ENCODE results near the gene MYO10. TPM values are rescaled to one million over a fixed set of nuclear protein-coding genes. Genes with fewer than 3 reads are reported as not detected.
A peak's percentile ranks its signal among the peaks of the same experiment; 100 is the strongest.

The MYO10 gene
- total and polyA plus RNA-seq, 2 donors (not counting 3 experiments of a cell fraction or from before 2014, with no cell fraction given), result 36.0 to 148 TPM

DNA sequence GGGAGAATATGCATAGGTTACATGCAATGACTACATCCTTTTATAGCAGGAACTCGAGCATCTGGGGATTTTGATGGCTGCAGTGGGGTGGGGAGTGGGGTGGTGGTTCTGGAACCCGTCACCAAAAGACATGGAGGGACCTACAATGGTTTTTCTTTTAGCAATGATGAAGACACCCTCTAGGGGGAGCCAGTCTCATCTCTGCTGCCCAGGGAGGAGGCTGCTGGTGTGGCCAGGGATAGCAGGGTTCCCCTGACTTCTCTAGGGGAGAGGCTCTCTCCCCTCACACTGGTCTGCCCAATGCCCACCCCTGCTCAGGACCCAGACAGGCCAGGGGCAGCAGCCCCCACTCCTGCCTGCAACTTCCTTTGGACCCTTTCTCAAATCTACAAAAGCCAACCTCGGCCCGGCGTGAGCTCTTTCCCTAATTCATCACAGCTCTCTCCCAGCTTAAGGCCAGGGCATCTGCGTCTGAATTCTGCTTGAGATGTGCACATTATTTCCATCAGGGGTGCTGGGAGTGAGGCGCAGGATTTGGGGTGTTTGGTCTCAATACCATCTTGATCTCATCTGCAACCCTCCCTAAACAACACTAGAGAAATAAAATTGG is 245.7 kb downstream of the MYO10 start:
- Histone ChIP-seq H3K9ac (replicated peaks; ENCODE audit: extremely low read depth, insufficient read depth, low read length) (no peak overlapping the region), H3K27ac (ENCODE audit: insufficient read depth, low read depth, low read length) (no peak overlapping the region), H3K4me3 (replicated peaks in 1 of 3; ENCODE audit: insufficient read depth in 1 of 3, low read depth in 1 of 3, low read length in 3 of 3) (no peak overlapping the region), H3K4me2 (ENCODE audit: insufficient read depth, low read length) (no peak overlapping the region), H3K36me3 (ENCODE audit: control insufficient read depth in 2 of 2, extremely low read depth in 1 of 2, insufficient read depth in 2 of 2, low read length in 2 of 2) (peaks cover 24 to 36% of the 10 kb centered on the region in 2 experiments), H3K79me2 (ENCODE audit: control insufficient read depth, insufficient read depth, low read length) (peaks cover 40% of the 10 kb centered on the region), H4K20me1 (replicated peaks; ENCODE audit: control insufficient read depth, extremely low read depth, insufficient read depth, low read length) (peaks cover 3% of the 10 kb centered on the region), H2AFZ (ENCODE audit: low read depth, low read length) (no peak overlapping the region), H3K27me3 (ENCODE audit: control insufficient read depth in 2 of 2, insufficient read depth in 2 of 2, low read length in 2 of 2) (no peaks in the 10 kb centered on the region), H3K4me1 (ENCODE audit: control insufficient read depth, extremely low read depth, insufficient read depth, low read length) (no peaks in the 10 kb centered on the region), H3K9me1 (replicated peaks; ENCODE audit: control insufficient read depth, extremely low read depth, insufficient read depth, low read length) (no peaks in the 10 kb centered on the region), H3K9me3 (replicated peaks; ENCODE audit: control insufficient read depth, insufficient read depth, low read length) (no peaks in the 10 kb centered on the region)
- intact Hi-C loops (cut with micrococcal nuclease) (loop anchor here (1.0 to 10.0 kb wide), 5 partner anchors 37 to 513 kb away; partner anchors contain the start of gene MYO10), dilution Hi-C loops (cut with MboI; ENCODE audit: extremely low pct_ligation_motif_present, low sequenced_read_pairs) (loop anchor here (25.0 kb wide), 1 partner anchor 497 kb away; no protein-coding TSS in a partner anchor)
- DNase-seq (ENCODE audit: low read depth, low spot score) (peak; percentile 55), FAIRE-seq (peak; percentile 59)
- no TSS peak for BruUV-seq (replicated peaks)
- ChIA-PET CTCF (interaction anchor here (0.5 to 3.6 kb wide), 31 partner anchors 10 to 514 kb away, joined by 3 to 41 read pairs (median 4); no protein-coding TSS in a partner anchor), POLR2A (no interaction called here)
- TF ChIP-seq, protein P1, sequence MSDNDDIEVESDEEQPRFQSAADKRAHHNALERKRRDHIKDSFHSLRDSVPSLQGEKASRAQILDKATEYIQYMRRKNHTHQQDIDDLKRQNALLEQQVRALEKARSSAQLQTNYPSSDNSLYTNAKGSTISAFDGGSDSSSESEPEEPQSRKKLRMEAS (IDR thresholded peaks at IDR 0.05; ENCODE audit: insufficient read depth, insufficient read length), result no peak
- peak; percentile 63 to 82 for TF ChIP-seq CTCF (IDR thresholded peaks at IDR 0.05; ENCODE audit: extremely low read depth in 1 of 2, insufficient read depth in 1 of 2, low read depth in 1 of 2, low read length in 2 of 2)
- TF ChIP-seq POLR2AphosphoS5 (IDR thresholded peaks at IDR 0.05; ENCODE audit: insufficient read depth, low read depth, low read length), result no peak
- TF ChIP-seq EZH2 (IDR thresholded peaks at IDR 0.05; ENCODE audit: borderline replicate concordance, low read depth, low read length, severe bottlenecking), result no peak
